Stimulated activated CD8-positive, alpha-beta memory T cell treated with anti-CD3 and anti-CD28 coated beads, Interleukin-7, amount 100 ng/mL, for 24 hours (primary cell): ENCODE results near the gene SNAP91.
"Not testable (repeated sequence)": the region's sequence is repeated elsewhere in the genome, so short reads cannot be mapped to it uniquely, and the experiment has no call there.

ENCODE experiments used
- DNase-seq: peaks from one replicate; pipeline ENCODE4 v3.0.0-alpha.2; 2020; ENCODE audit warnings: low read depth

SNAP91 gene

DNA sequence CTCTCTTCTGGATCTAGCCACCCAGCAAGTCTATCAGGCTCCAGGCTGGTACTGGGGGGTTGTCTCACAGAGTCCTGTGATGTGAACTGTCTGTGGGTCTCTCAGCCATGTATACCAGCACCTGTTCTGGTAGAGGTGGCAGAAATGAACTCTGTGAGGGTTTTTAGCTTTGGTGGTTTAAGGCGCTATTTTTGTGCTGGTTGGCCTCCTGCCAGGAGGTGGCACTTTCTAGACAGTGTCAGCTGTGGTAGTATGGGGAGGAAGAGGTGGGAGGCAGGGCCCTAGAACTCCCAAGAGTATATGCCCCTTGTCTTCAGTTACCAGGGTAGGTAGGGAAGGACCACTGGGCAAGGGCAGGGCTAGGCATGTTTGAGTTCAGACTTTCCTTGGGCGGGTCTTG, 75.8 kb downstream of the SNAP91 start:
- no peak for DNase-seq

- not testable (repeated sequence) for DNase-seq
These were observed 79.0 kb downstream of the SNAP91 start for GRCh38 chr6:83629908-83630307.

GRCh38 chr6:83615025-83615999, 93.6 kb downstream of the SNAP91 start:
- no peak for DNase-seq

- no peak for DNase-seq
These were observed 95.5 kb downstream of the SNAP91 start for GRCh38 chr6:83613378-83613777.

DNA sequence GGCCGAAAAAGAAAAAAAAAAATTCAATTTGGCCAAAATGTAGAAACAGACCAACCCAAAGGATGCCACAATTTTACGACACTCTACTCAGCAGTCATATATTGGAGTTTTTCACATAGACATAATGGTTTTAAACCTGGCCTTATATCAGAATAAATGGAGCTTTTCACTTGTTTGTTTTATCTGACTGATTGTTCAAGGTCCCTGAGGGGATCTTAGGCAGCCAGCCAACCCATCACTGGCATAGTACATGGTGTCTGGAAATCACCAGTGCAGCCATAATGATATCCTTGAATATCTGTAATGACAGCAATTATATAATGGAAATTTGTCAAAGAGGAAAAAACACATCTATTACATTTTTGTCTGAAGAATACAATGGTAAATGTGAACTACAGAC, 99.7 kb downstream of the SNAP91 start:
- DNase-seq: no peak

DNA sequence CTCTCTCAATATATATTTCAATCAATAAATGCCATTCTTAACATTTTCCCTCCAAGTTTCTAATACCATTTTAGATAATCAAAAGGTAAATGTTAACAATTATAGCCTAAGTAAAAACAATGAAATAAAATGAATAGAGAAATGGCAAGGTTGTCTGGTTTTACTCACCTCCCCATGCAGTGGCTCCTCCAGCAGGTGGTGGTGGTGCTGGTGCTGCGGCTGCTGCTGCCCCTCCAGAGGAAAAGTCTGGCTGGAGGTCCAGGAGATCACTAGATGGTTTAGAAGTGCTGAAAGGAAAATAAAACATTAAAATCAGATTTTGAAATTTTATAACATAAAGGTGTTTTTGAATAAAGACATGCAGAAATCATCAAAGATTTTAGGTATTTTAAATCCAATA, 103.4 kb downstream of the SNAP91 start:
- DNase-seq: no peak

- no peak for DNase-seq
These were observed 105.3 kb downstream of the SNAP91 start for GRCh38 chr6:83603551-83603950.

DNA sequence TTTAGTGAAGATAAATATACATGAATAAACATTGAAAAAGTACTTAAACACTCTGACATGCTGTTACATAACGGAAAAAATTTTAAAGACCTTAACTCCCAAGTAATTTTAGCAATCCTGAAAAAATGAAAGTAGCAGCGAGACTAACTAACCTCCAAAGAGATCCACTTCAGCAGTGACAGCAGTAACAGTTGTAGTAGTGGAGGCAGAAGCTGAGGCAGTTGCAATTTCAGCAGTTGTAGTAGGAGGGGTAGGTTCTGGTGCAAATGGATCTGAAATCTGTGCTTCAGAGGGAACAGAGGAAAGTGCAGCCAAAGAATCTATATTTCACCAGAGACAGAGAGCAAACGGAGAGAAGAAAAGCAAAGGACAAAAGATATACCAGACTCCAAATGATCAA, 107.8 kb downstream of the SNAP91 start:
- DNase-seq: no peak

DNA sequence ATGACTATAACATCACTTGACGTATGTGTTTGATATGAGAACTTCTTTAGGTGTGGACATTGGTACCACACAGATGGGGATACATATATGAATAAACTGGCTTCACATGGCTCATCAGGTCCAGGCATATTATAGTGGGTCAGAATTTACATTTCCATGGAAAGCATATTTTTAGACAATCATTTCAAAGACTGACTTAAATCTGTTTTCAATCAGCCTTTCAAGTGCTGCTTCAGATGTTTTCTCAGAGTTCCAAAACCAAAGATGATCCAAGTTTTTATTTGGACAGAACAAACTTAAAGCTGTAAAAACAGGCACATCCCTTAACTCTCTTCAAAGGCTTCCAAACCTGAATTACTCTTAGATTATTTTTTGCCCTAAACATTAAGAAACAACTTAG, 108.4 kb downstream of the SNAP91 start:
- no peak for DNase-seq

- no peak for DNase-seq
These were observed 111.4 kb downstream of the SNAP91 start for GRCh38 chr6:83597511-83597910.

GRCh38 chr6:83597051-83597450, 111.8 kb downstream of the SNAP91 start:
- DNase-seq: no peak

GRCh38 chr6:83594941-83595340, 114.0 kb downstream of the SNAP91 start:
- no peak for DNase-seq

GRCh38 chr6:83593395-83593785, 115.5 kb downstream of the SNAP91 start:
- no peak for DNase-seq

- no peak for DNase-seq
These were observed 116.0 kb downstream of the SNAP91 start for GRCh38 chr6:83592770-83593394.

- DNase-seq: no peak
These were observed 118.5 kb downstream of the SNAP91 start for GRCh38 chr6:83590416-83590815.

DNA sequence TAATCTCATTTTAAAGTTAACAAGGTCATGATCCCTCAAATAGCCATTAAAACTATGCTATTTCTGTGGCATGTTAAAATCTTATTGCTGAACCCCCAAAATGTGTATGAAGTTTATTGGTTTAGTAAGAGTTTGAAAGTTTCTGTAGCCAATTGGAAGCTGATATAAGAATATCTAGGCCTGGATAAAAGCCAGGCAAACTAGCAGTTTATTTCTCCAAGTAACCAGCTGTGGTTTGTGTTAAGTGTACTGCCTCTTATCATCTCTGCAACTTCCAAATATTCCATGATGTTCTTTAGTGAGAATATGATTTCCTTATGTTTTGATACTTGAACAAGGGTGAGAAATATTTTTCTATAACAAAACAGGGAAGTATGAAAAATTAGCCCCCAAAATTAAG, 119.8 kb downstream of the SNAP91 start:
- no peak for DNase-seq

DNA sequence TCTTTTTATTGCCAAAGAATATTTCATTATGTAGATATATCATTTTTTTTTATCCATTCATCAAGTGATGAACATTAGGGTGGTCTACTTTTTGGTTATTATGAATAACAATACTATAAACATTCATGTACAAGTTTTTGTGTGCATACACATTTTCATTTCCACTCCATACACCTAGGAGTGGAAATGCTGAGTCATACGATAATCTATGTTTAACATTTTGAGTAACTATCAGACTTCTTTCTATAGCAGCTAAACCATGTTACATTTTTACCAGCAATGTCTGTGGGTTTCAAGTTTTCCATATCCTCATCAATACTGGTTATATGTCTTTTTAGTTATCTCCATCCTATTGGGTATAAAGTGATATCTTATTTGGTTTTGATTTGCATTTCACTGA, 130.8 kb downstream of the SNAP91 start:
- no peak for DNase-seq

DNA sequence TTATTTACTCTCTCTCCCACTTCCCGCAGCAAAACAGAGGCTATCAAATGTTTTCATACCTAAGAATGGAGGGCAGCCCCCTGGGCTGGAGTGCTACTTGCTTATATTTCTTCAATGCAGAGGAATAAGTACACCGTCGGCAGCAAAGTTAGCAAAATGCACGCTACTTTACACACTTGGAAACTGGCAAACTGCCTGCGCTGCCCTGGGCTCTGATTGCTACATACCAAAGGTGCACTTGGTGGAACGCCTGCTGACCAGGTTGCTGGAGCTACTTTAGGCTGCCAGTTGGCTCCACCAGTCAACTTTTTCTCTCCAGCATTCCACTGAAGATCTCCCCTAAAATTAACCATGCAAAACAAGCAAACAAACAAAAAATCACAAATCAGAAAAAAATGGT, 134.1 kb downstream of the SNAP91 start:
- DNase-seq: no peak

- not testable (repeated sequence) for DNase-seq
These were observed 137.2 kb downstream of the SNAP91 start for GRCh38 chr6:83571663-83572185.

DNA sequence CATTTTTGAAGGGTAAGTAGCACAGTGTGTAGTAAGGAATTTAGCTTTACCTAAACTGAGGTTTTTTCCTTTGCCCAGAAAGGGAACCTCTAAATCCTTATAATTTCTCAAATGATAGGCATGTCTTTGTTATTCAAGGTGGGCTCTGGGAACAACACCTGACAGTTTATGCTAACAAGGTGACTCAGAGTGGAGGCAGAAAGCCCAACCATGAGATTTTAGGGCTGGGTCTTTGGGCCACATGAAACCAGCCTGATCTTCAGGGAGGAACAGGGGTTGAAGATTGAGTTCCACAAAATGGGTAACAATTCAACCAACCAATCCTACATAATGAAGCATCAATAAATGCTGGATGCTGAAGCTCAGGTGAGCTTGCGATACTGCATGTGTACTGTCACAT, 149.9 kb downstream of the SNAP91 start:
- DNase-seq: no peak

GRCh38 chr6:83556871-83557270, 152.0 kb downstream of the SNAP91 start:
- DNase-seq: no peak

DNA sequence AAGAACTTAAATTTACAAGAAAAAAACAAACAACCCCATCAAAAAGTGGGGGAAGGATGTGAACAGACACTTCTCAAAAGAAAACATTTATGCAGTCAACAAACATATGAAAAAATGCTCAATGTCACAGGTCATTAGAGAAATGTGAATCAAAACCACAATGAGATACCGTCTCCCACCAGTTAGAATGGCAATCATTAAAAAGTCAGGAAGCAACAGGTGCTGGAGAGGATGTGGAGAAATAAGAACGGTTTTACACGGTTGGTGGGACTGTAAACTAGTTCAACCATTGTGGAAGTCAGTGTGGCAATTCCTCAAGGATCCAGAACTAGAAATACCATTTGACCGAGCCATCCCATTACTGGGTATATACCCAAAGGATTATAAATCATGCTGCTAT, 157.2 kb downstream of the SNAP91 start:
- DNase-seq: not testable (repeated sequence)

- DNase-seq: not testable (repeated sequence)
These were observed 158.4 kb downstream of the SNAP91 start for GRCh38 chr6:83550482-83550881.
